Middle frontal gyrus (tissue), 1 donor: ENCODE results near the gene IPPK.

Source experiments
- DNase-seq: peaks from one replicate; pipeline ENCODE4 v3.0.0-alpha.2; 2015; ENCODE audit warnings: low spot score; ENCODE audit errors: extremely low spot score

The IPPK gene

DNA sequence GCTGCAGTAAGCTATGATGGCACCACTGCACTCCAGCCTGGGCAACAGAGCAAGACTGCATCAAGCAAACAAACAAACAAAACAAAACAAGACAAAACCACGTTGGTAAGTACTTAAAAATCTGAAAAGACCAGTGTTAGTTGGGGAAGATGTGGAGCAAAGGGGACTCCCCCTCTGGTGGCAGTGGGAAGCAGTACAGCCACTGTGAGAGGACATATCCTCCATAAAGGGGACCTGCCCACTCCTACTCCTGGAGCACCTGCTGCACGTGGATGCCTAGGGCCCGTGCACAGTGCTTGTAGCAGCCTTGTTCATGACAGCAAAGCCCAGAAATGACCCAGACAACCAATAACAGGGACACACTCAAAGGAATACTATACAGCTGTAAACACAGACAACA lies 17.0 kb upstream of the IPPK start:
- DNase-seq = no peak

DNA sequence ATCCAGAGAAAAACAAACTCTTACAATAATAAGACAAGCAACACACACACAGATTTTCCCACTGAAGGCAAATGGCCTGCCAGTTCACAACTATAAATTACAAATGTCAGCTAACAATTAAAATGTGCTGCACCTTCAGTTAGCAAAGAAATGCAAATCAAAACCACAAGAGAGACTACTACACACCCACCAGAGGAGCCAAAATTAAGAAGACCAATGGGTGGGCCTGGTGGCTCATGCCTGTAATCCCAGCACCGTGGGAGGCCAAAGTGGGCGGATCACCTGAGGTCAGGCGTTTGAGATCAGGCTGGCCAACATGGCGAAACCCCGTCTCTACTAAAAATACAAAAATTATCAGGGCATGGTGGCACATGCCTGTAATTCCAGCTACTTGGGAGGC lies 15.1 kb upstream of the IPPK start:
- no peak for DNase-seq

DNA sequence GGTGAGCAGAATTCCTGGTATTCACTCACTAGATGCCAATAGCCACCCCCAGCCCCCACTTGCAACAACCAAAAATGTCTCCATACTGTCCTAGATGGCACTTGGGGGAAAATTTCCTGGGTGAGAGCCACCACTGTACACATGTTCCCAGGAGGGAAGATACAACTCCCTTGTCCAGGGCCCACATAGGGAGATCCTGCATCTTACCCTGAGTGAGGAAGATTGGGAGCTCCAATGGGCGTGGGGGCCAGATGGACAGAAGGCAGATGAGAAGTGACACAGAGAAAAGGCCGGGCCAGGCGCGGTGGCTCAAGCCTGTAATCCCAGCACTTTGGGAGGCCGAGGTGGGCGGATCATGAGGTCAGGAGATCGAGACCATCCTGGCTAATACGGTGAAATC lies 12.3 kb upstream of the IPPK start:
- DNase-seq = no peak

DNA sequence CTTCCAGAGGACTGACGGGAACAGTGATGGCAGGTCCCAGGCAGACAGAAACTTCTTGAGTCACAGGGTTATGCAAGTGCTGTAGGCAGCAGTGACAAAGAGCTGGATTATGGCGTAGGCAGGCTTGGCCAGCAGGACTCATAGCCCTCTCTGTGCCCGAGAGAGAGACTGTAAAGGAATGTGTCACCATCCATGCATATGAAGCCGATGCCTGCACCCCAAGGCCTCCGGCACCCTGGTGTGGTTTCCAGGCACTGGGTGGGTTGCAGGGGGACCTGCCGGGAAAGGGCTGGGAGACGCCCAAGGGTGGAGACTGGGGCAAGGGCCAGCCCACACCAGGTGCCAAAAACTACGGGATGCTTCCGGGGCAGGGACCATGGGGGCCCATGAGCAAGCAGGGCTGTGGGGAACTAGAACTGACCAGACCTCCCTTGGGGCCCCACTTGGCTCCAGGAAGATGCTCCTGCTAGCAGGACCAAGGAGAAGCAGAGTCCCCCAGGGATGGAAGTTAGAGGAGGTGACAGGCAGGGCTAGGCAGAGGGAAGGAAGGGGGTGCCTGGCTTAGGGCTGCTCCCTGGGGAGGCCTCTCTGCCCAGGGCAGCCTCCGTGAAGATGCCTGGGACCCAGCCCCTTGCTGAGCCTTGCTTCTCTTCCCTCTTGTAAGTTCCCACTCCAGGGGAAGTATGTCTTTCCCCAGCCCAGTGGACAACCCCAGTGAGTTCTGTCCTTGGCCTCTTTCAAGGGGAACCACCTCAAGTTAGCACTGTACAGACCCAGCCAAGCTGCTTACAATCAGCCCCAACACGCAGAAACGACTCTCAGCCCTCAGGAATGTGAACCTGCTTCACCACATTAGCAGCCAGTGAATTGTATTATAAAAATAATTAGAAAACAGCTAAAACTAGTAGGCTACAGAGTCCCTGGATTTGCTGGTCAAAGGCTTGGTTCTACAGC lies 10.5 kb upstream of the IPPK start:
- no peak for DNase-seq

DNA sequence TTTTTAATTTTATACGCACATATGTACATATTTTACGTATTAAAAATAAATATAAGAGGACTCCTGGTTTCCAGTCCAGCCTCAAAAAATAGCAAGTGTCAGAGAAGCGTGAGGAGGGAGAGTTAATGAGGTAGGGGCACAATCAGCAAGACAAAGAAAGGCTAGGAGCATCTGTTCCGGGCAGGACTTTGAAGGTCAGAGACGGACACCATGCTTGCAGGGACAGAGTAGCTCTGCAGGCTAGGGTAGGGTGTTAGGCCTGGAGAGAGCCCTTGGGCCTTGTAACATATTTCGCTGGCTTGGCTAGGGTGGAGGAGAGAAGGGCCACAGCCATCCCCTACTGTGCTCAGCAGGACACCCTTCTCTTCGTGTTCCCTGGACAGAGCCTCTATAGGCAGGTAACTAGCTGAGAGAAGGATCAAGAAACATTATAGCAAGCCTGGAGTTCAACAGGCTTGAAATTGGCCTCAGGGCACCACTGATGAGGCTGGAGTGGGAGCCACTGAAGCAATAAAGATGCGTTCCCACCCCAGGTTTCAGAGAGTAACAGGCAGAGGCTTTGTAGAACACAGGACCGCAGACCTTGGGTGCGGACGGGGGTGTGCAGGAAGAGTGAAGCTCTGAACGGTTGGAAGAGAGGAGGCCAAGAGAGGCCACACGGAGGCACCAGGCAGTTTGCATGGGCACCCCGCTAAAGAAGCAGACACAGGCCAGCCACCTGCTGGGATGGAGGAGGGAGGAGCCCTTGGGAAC lies 9.7 kb upstream of the IPPK start:
- DNase-seq = no peak

DNA sequence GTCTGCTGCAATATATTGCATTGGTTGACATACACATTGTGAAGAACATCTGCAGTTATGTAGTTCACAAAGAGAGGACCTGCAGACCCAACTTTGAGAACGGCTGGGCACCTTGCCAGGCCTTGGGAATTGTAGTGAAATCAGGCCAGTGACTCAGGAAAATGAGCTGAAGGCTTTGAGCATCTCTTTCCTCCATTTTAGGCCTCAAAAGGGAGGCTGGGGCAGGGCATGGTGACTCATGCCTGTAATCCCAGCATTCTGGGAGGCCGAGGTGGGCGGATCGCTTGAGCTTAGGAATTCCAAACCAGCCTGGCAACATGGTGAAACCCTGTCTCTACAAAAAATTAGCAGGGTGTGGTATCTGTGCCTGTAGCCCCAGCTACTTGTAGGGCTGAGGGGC lies 1.4 kb upstream of the IPPK start:
- no peak for DNase-seq

DNA sequence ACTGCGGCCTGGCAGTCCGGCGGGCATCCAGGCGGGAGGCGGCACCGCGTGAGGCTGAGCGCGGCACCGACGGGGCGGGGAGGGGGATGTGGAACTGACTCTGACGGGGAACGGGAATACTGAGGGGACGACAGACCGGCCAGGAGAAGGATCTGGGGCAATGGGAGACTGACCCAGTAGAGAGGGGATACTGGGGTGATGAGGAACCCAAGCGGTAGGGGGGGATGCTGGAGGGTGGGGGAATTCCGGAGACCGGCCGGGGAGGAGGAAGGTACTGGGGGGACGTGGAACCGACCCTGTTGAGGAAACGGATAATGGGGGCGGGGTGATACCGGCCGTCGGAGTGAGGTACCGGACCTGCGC lies 423 bp downstream of the IPPK start:
- DNase-seq = no peak

DNA sequence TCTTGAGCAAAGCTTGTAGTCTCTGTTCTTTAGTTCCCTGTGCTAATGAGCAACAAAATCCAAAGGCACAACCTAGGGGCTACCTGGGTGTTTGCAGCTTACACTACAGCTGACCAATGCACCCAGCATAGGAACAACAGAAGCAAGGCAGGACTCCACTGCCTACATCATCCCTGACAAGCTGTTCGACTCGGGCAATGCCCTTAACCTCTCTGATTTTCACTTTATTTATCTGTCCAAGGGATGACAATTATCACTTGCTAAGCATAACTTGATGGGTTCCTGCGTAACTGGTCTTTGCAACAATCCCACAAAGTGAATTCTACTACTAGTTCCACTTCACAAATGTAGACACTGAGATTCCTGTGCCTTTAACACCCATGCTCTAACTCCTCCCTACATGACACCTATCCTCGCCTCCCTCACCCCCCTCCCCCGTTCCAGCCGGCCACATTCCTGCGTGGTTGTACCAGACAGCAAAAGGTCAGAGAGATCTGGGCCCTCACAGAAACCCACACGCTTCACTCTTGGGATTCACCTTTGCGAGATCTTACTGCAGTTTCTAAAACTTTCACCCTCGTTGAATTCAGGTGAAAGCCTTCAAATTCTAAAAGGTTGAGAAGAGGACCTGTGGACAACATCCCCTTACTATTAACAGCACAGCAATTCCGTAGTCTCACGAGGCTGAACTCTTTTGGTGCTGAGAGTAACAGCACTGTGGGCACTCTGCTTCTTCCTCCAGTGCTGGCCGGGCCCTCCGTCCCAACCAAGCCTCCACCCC lies 995 bp downstream of the IPPK start:
- no peak for DNase-seq

DNA sequence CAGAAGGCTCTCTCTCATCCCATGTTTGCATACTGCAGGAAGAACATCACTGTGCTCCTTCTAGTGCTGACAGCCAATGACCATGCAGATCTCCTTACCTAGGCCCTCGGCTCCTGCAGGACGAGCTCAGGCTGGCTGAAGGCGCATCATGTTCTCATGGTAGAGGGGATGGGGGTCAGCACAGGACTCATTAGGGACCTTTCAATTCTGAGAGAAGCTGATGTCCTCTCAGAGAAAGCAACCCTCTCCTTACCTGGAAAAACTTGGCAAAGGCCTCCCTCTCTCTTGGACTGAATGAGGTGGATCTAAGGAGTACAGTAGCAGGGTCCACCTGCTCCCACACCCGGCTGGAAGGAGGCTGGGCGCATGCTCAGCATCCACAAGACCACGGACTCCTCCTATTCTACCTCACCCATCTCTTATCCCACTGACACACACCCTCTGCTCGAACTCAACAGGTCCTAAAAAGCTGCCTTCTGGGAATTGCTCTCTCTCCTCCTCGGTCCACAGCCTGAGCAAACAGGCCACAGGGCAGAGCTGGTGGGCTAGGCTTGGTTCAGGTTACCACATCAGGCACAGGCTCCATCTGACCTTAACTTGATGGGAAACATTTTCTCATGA lies 2.9 kb downstream of the IPPK start:
- DNase-seq = no peak

DNA sequence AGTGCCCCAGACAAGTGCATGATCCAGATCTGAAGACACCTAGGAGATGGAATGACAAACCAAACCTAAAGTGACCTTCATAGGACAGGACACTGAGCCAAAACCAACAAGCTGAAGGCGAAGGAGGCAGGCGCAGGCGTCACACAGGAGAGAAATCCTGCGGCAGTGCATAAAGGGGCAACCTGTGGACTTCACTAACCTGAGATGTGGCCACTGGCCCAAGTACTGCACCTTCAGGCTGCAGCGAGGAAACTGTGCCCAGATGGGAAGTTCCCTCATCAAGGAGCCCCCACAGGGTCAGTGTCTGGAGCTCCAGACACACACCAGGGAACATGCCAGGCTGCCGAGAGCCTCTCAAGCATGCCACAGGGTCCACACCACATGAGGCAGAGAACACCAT lies 3.7 kb downstream of the IPPK start:
- no peak for DNase-seq

DNA sequence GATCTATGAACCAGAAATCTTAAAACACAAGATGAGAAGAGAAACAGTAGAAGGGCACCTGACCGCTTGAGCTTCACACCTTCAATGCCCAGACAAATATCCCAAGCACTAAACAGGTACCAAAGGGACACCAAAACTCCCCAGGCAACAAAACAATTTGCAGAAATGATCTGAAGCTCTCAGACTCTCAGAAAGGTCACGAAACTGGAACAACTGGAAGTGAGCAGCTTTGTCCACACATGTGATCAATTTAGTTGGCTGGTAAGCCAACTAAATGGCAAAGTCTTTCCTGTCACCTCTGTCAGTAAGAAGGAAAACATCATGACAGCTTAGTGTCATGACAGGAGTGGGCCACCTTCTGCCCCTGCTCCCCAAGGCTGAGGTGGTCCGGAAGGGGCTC lies 4.1 kb downstream of the IPPK start:
- no peak for DNase-seq

DNA sequence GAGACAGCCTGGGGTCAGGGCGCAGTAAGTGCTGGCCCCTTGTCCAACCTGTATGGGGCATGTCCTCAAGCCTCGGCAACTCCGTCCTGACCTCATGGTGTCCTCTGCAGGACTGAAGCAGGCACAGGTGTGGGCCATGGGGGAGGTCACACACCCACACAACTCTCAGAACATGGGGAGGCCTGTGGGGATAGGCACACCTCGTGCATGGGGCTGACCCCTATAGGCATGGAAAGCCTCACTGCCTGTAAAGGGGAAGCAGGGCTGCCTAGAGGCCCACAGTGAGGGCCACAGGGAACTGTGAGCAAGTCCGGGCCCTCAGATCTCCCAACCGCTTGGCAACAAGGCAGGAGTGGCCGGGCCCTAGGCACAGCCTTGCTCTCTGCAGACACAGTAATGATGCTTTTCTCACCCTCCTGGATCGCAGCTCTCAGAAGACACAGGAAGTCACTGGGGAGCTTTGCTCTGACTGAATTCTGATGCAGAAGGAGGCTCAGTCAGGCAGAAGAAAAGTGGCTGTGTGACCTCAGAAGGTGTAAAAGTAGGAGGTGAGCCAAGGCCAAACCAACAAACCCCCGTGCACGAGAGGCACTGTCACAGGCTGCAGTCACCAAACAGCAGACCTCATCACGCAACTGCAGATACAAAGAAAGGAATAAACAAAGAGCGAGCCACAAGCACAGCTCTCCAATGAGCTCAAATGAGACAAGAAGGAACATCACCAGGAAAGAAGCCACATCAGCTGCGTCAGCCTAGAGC lies 5.4 kb downstream of the IPPK start:
- no peak for DNase-seq

DNA sequence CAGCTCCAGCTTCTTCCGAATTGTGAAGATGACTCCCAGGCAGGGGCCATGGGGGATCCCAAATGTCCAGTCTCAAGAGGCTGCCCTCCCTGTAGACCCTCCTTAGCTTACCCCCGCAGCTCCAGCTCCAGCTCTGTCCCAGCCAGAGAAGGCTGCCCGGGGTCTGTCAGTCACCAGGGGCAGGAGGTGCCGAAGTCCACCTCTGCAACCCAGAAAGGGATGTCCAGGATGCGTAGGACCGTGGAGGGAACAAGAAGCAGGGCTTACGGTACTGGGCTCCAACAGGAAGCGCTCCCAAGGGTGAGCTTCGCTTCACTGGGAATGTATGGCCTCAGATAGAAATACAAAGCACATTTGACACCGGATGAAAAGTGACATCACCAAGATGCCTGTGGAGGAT lies 6.0 kb downstream of the IPPK start:
- DNase-seq = no peak

DNA sequence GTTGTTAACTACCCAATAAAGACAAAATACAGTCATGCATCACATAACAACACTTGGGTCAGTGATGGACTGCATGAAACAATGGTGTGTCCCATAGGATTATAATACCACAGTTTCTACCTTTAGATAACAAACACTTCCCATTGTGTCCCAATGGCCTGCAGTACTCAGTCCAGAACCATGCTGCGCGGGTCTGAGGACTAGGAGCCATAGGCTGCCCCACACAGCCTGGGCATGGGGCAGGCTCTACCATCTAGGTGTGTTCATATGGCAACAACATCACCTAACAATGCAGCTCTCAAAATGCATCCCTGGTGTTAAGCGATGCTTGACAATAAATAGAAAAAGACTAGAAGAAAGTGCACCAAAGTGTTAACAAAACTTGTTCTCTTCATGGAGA lies 6.8 kb downstream of the IPPK start:
- no peak for DNase-seq

DNA sequence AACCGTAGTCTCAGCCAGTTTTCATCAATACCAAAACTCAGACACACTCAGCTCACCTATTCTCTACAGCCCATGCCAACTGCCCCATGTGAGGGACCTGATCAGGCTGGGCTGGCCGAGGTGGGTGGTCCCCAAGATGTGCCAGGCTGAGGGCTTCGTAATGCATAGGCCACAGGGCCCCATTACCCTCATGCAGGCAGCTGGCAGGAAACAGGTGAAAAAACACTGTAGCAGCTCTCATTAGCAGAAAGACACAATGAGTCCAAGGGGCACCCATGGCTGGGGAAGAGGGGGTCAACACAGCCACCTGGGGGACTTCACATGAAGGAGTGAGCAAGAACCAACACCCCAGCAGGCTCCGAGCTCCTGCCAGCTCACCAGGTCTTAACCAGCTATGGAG lies 8.2 kb downstream of the IPPK start:
- no peak for DNase-seq

DNA sequence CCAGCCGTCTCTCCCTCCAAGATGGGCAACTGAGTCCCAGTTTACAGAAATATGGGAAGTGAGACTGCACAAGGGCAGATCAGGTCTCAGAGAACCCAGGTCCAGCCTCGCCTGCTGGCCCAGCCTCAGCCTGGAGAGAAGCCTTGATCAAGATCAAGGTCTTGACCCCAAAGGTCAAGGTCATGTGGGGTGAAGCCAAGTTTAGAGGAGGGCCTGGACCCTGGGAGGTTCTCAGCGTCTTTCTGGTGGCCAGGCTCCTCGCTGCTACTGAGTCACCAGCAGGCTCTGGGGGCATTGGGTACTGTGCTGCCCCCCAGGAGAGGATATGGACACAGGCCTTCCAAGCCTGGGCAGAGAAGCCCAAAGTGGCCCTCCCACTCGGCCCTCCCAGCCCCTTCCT lies 8.8 kb downstream of the IPPK start:
- no peak for DNase-seq

DNA sequence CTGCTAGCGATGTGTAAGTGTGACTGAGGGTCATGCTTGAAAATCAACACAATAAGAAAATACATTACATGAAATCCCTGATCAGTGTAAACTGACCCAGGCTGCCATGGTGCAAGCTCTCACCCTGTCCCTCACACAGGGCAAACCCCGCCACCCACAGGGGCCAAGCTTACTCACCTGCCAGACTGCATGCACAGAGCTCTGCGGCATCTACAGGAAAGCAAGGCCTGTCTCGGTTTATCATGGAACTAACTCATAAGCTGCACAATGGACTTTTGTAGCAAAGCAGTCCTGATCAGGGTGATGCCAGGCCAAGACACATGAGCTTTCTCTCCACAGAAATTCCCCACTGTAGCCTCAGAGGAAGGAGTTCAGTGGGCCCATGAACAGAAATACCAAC lies 9.7 kb downstream of the IPPK start:
- no peak for DNase-seq

DNA sequence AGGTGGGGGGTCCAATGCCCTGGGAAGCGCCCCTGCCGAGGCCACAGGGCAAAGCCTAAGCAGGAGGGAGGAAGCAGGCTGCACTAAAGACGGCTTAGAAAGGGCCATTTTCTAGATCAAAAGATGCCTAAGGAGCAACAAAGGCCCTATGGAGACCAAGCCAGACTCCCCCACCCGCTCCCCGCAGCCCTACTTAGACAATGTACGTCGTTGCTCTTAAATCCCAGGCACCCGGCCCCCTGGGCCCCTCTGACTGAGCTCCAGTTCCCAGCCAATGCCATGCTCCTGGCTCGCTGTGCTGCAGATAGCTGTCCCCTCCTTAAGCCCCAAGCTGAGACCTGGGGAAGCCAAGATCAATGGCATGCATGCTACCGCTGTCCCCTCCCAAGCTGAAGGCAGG lies 10.3 kb downstream of the IPPK start:
- DNase-seq = no peak

DNA sequence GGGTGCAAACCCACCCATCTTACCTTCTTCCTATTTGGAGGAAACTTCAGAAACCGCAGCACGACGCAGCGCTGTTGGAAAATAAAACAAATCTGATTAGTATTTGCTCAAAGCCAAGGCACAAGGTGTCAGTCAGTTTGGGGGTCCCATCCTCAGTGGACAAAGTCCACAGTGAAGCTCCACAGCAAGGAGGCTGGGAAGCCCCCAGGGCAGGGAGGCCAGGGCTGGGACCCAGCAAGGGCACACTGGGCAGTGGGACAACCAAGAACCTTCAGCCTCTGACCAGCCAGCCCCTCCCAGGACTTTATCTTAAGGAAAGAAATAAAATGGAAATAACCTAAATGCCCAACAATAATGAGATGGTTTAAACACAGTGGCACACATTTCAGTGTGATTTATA lies 11.3 kb downstream of the IPPK start:
- DNase-seq = no peak

DNA sequence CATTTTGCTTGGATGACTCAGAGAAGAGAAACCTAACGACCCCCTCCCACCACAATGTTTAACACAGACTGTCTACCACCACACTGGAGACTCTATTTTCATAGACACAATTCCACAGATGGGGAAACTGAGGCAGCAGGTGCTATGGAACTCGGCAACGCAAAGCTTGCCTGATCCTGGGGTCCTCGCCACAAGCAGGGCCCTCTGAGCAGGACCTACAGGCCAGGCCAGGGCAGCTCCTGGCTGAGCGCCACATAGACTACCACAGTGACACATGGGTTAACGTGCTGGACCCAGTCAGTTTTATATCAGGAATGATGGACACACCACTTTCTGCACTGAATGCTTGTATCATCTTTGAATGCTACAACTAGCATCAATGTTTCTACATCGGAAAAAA lies 11.8 kb downstream of the IPPK start:
- DNase-seq = no peak
